ENCODE results near the gene NCBP3. TPM values are rescaled to one million over a fixed set of nuclear protein-coding genes. Genes with fewer than 3 reads are reported as not detected.

NCBP3 gene
- total and polyA plus RNA-seq, 11 donors, result 10.4 to 26.4 (median 20.2) TPM

GRCh38 chr17:3879591-3880417 lies 33.8 kb upstream of the NCBP3 start:
- TF ChIP-seq POLR2A (IDR thresholded peaks at IDR 0.05), result no peak
- TF ChIP-seq CTCF (IDR thresholded peaks at IDR 0.05), result no peak
- no peak overlapping the region for H3K4me3 ChIP-seq
- H3K4me1 ChIP-seq, result peaks cover 0 to 16% (median 8%) of the 10 kb centered on the region in 12 donors
- intact Hi-C loops (cut with DNase I), result no loop called here
- no peak for DNase-seq
- peak in 3 of 4 donors; percentile 15 to 48 (median 34) for ATAC-seq
- no peaks in the 10 kb centered on the region for H3K9me3 ChIP-seq
- no peaks in the 10 kb centered on the region for H3K27me3 ChIP-seq
- H3K27ac ChIP-seq, result peak overlapping the region in 3 of 12 donors; percentile 2 to 23 (median 18)
- H3K36me3 ChIP-seq, result peaks cover 0 to 56% (median 18%) of the 10 kb centered on the region in 9 donors
- 68 to 74% (median 72%) methylated on average over 22 to 25 of the region's 25 CpGs for WGBS, 4 donors

DNA sequence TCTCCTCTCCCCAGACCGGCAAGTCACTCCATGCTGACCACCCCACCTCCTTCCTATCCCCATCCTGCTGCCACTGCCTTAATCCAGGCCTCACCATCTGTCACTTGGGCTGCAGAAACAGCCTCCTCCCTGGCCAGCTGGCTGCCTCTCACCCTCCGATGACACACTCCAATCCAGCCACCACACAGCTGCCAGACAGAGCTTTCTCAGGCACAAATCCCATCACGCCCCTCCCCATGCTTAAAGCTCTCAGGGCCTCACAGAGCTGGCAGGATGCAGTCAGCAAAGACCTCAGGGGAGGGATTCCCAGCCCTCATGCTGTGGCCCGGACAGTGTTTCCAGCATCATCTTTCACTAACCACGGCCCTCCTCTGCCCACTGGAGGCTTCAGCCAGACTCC lies 33.1 kb upstream of the NCBP3 start:
- ATAC-seq, result peak; percentile 58 to 84 (median 72)
- peak in 2 of 5 donors; percentile 70 to 71 for DNase-seq
- Histone ChIP-seq H3K27me3 (no peaks in the 10 kb centered on the region), H3K4me1 (peaks cover 0 to 16% (median 8%) of the 10 kb centered on the region in 12 donors), H3K36me3 (peaks cover 0 to 51% (median 12%) of the 10 kb centered on the region in 9 donors), H3K4me3 (no peak overlapping the region), H3K9me3 (no peaks in the 10 kb centered on the region), H3K27ac (peak overlapping the region in 3 of 12 donors; percentile 2 to 23 (median 18))
- intact Hi-C loops (cut with DNase I), result no loop called here
- 41 to 56% (median 48%) methylated on average over 4 to 5 of the region's 5 CpGs for WGBS, 4 donors
- TF ChIP-seq CTCF (IDR thresholded peaks at IDR 0.05), result no peak
- TF ChIP-seq POLR2A (IDR thresholded peaks at IDR 0.05), result no peak

DNA sequence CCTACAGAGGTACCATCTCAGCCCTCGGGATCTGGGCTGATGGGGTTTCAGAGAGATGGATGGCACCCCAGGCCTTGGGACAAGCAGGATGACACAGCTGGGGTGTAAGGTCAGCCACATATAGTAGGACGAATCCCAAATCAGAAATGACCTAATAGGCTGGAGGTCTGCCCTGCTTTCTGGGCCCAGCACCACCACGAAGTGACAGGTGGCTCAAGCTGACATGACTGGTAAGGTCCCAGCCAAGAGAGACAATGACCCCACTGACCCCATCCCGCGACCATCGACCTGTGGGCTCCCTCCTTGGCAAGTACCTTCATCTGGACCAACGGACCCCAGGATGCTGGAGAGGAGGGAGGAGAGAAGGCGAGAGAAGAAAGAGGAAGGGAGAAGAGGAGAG lies 31.2 kb upstream of the NCBP3 start:
- TF ChIP-seq CTCF (IDR thresholded peaks at IDR 0.05) (no peak), POLR2A (IDR thresholded peaks at IDR 0.05) (no peak)

DNA sequence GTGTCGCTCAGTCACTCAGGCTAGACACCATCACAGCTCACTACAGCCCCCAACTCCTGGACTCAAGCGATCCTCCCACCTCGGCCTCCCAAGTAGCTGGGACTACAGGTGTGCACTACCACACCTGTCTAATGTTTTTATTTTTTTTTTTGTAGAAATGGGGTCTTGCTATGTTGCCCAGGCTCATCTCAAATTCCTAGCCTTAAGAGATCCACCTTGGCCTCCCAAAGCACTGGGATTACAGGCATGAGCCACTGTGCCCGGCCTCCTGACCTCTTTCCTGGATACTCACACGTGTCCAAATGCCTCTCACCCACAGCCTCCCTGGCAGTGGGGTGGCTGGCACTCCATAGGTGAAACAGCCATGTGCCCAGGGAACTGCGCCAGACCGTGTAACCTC lies 29.3 kb upstream of the NCBP3 start:
- Histone ChIP-seq H3K9me3 (no peaks in the 10 kb centered on the region), H3K27me3 (no peaks in the 10 kb centered on the region), H3K27ac (no peak overlapping the region), H3K4me1 (peaks cover 0 to 22% (median 13%) of the 10 kb centered on the region in 12 donors), H3K36me3 (peaks cover 0 to 51% (median 28%) of the 10 kb centered on the region in 9 donors), H3K4me3 (no peak overlapping the region)
- TF ChIP-seq POLR2A (IDR thresholded peaks at IDR 0.05) (no peak), CTCF (IDR thresholded peaks at IDR 0.05) (no peak)
- WGBS, 4 donors, result 94 to 97% (median 96%) methylated on average over 7 of the region's 7 CpGs
- intact Hi-C loops (cut with DNase I), result no loop called here
- DNase-seq (no peak), ATAC-seq (no peak)

More for the DNA sequence above, 31.2 kb upstream of the NCBP3 start:
- H3K4me1 ChIP-seq, result peaks cover 0 to 16% (median 8%) of the 10 kb centered on the region in 12 donors
- no peak overlapping the region for H3K4me3 ChIP-seq
- H3K36me3 ChIP-seq, result peaks cover 0 to 55% (median 24%) of the 10 kb centered on the region in 9 donors
- intact Hi-C loops (cut with DNase I), result no loop called here
- ATAC-seq (peak in 2 of 4 donors; percentile 6 to 48), DNase-seq (no peak)
- no peak overlapping the region for H3K27ac ChIP-seq
- 60 to 79% (median 63%) methylated on average over 8 of the region's 8 CpGs for WGBS, 4 donors
- H3K9me3 ChIP-seq, result no peaks in the 10 kb centered on the region
- no peaks in the 10 kb centered on the region for H3K27me3 ChIP-seq
